HepG2 (cell line): ENCODE data around the gene G6PC3. TPM values are rescaled to one million over a fixed set of nuclear protein-coding genes. Genes with fewer than 3 reads are reported as not detected.

Experiments used
- ATAC-seq: fragments of 200-7000 bp; cut with Tn5 transposase; 3 replicates; pipeline ENCODE4 v1.9.1; 2020; ENCODE audit warnings: mild to moderate bottlenecking, moderate library complexity
- BruUV-seq: library from RNA; stranded (reverse); fragments of 400-500 nt; replicated peaks from 2 replicates; lab custom pipeline; 2021; lab: Mats Ljungman, UMichigan
- CTCF ChIA-PET: fragments of 300-600 bp; formaldehyde crosslinking; extraction: SDS; loops from one replicate; lab custom pipeline; 2021; ENCODE audit warnings: low total read pairs, inconsistent platforms, low intra/inter-chr PET ratio; lab: Yijun Ruan, JAX
- POLR2A ChIA-PET: fragments of 350-600 bp; sonication (Branson Sonifier 250); formaldehyde crosslinking; loops from one replicate; lab custom pipeline; 2020; ENCODE audit warnings: antibody characterized with exemption, inconsistent platforms; lab: Yijun Ruan, JAX
- DNase-seq: peaks from one replicate; pipeline ENCODE4 v3.0.0-alpha.2; 2015; ENCODE audit warnings: low spot score
- FAIRE-seq: peaks from 3 replicates; lab custom pipeline; 2011; peaks lifted over from hg19 to GRCh38; lab: Jason Lieb, UNC
- H2AFZ ChIP-seq: one replicate; pipeline ENCODE4 v1.6.1; 2011; ENCODE audit warnings: low read length, inconsistent platforms
- H3K27ac ChIP-seq: fragments of 300-600 bp; 3 replicates; pipeline ENCODE4 v1.8.0; 2011; ENCODE audit warnings: mixed run types, mild to moderate bottlenecking, mixed read lengths, low read length, inconsistent platforms; ENCODE audit not compliant: insufficient read depth; ENCODE audit errors: extremely low read length
- H3K27me3 ChIP-seq, 2 experiments: fragments of 200-600 bp in 1 of 2; 2 replicates in 1 of 2; 3 replicates in 1 of 2; pipeline versions ENCODE4 v1.6.0 to v1.8.0; 2011; ENCODE audit warnings: low read length in 2 of 2, mild to moderate bottlenecking in 2 of 2, moderate library complexity in 2 of 2, inconsistent platforms in 1 of 2; ENCODE audit not compliant: insufficient read depth in 2 of 2, control insufficient read depth in 1 of 2
- H3K36me3 ChIP-seq, 2 experiments: fragments of 200-600 bp in 1 of 2; replicated peaks in 1 of 2; 2 replicates in 1 of 2; 3 replicates in 1 of 2; pipeline versions ENCODE4 v1.5.1 to v1.8.0; 2011; ENCODE audit warnings: low read length in 2 of 2, inconsistent platforms in 1 of 2; ENCODE audit not compliant: insufficient read depth in 2 of 2, control insufficient read depth in 1 of 2
- H3K4me1 ChIP-seq: 2 replicates; pipeline ENCODE4 v1.5.1; 2012; ENCODE audit warnings: low read length, inconsistent platforms; ENCODE audit not compliant: insufficient read depth
- H3K4me2 ChIP-seq: 2 replicates; pipeline ENCODE4 v1.6.0; 2011; ENCODE audit warnings: low read depth, low read length, inconsistent platforms
- H3K4me3 ChIP-seq, 3 experiments: fragments of 200-600 bp in 1 of 3; sonication (generic), shearing (Covaris generic) in 1 of 3; replicated peaks in 1 of 3; 2 replicates each; pipeline ENCODE4 v1.5.1; 2011 to 2016; ENCODE audit warnings: low read length in 3 of 3, inconsistent platforms in 2 of 3, low read depth in 2 of 3, mild to moderate bottlenecking in 2 of 3, control low read depth in 1 of 3, mixed read lengths in 1 of 3; ENCODE audit not compliant: insufficient read depth in 1 of 3
- H3K79me2 ChIP-seq: one replicate; pipeline ENCODE4 v1.6.1; 2011; ENCODE audit warnings: low read length, inconsistent platforms; ENCODE audit not compliant: insufficient read depth
- H3K9ac ChIP-seq: 2 replicates; pipeline ENCODE4 v1.6.0; 2011; ENCODE audit warnings: mild to moderate bottlenecking, low read depth, low read length, inconsistent platforms; ENCODE audit not compliant: insufficient read depth
- H3K9me3 ChIP-seq: 2 replicates; pipeline ENCODE4 v1.5.1; 2012; ENCODE audit warnings: mild to moderate bottlenecking, low read length
- H4K20me1 ChIP-seq: 2 replicates; pipeline ENCODE4 v1.6.0; 2011; ENCODE audit warnings: inconsistent platforms, mild to moderate bottlenecking, low read length, moderate library complexity; ENCODE audit not compliant: insufficient read depth
- ELF3 ChIP-seq: IDR thresholded peaks from 2 replicates; pipeline ENCODE4 v1.6.1; 2016; ENCODE audit warnings: missing genetic modification reagents, missing compliant biosample characterization
- FOSL2 ChIP-seq: sonication (generic); formaldehyde crosslinking; IDR thresholded peaks from 2 replicates; pipeline ENCODE4 v1.4.0; 2020; ENCODE audit warnings: missing genetic modification reagents
- FOXJ3 ChIP-seq: sonication (generic); formaldehyde crosslinking; IDR thresholded peaks from 2 replicates; pipeline ENCODE4 v1.4.0; 2020; ENCODE audit warnings: missing genetic modification reagents, mild to moderate bottlenecking, borderline replicate concordance
- SIN3A ChIP-seq: IDR thresholded peaks from 2 replicates; pipeline ENCODE4 v1.6.1; 2011; ENCODE audit warnings: low read depth, mild to moderate bottlenecking, control low read depth, low read length, borderline replicate concordance
- SMYD3 ChIP-seq: sonication (generic); formaldehyde crosslinking; IDR thresholded peaks from 2 replicates; pipeline ENCODE4 v1.8.1; 2023; ENCODE audit warnings: mild to moderate bottlenecking, missing genetic modification reagents
- TP53 ChIP-seq: sonication (generic); formaldehyde crosslinking; conservative IDR thresholded peaks from 2 replicates; pipeline ENCODE4 v1.4.0; 2020; ENCODE audit warnings: missing genetic modification reagents
- ZNF230 ChIP-seq: sonication (generic); formaldehyde crosslinking; IDR thresholded peaks from 2 replicates; pipeline ENCODE4 v1.4.0; 2020; ENCODE audit warnings: mild to moderate bottlenecking, missing genetic modification reagents
- ZNF496 ChIP-seq: sonication (generic); formaldehyde crosslinking; IDR thresholded peaks from 2 replicates; pipeline ENCODE4 v1.8.1; 2023; ENCODE audit warnings: mild to moderate bottlenecking, moderate library complexity, missing genetic modification reagents; ENCODE audit not compliant: insufficient replicate concordance
- ZNF501 ChIP-seq: sonication (generic); formaldehyde crosslinking; IDR thresholded peaks from 2 replicates; pipeline ENCODE4 v1.5.1; 2020; ENCODE audit warnings: mild to moderate bottlenecking, moderate library complexity, missing genetic modification reagents
- ZNF841 ChIP-seq: sonication (generic); formaldehyde crosslinking; IDR thresholded peaks from 2 replicates; pipeline ENCODE4 v1.8.1; 2023; ENCODE audit warnings: missing genetic modification reagents, borderline replicate concordance
- WGBS: methylation state at CpG from one replicate; pipeline ENCODE4 v1.1.6; 2017; ENCODE audit warnings: low lambda C conversion rate; 5-methylcytosine and 5-hydroxymethylcytosine counted together
- in situ Hi-C: cut with HindIII; loops from 2 replicates; pipeline ENCODE4 v1.10.0; 2017; ENCODE audit warnings: low pct_unique_long_range_greater_than_20kb; ENCODE audit not compliant: extremely low pct_ligation_motif_present
- intact Hi-C: fragments of 100-400 bp; cut with micrococcal nuclease; formaldehyde crosslinking; loops from one replicate; pipeline ENCODE4 v1.10.0; 2022; ENCODE audit not compliant: unreplicated experiment
- polyA plus RNA-seq, 8 experiments: library from polyadenylated mRNA; depleted of rRNA in 3 of 8; stranded (reverse) in 7 of 8; unstranded in 1 of 8; fragments of >200 nt; fragmentation: Illumina TruSeq in 4 of 8; extraction: Trizol in 4 of 8; gene quantifications; 2 replicates each; pipeline versions ENCODE4 v1.2.1 to v1.2.3, GENCODE V29; 2011 to 2016; ENCODE audit warnings: low read depth in 4 of 8, missing spikeins in 1 of 8, mixed read lengths in 1 of 8; ENCODE audit not compliant: insufficient read depth in 1 of 8
- total RNA-seq, 5 experiments: library from RNA; depleted of rRNA; stranded (reverse); fragments of >200 nt; fragmentation: Illumina TruSeq; extraction: Trizol; gene quantifications; 2 replicates each; pipeline ENCODE4 v1.2.3, GENCODE V29; 2016; ENCODE audit warnings: low read depth in 1 of 5
- TF ChIP-seq, protein P1 (sequence below): sonication (generic); formaldehyde crosslinking; IDR thresholded peaks from 2 replicates; pipeline ENCODE4 v1.4.0; 2020; ENCODE audit warnings: low read depth, mild to moderate bottlenecking, missing genetic modification reagents

The G6PC3 gene
- total and polyA plus RNA-seq, 2 of the 13 experiments (the other 11 are each of a cell fraction or from before 2014, with no cell fraction given) = 38.5 to 75.8 TPM

DNA sequence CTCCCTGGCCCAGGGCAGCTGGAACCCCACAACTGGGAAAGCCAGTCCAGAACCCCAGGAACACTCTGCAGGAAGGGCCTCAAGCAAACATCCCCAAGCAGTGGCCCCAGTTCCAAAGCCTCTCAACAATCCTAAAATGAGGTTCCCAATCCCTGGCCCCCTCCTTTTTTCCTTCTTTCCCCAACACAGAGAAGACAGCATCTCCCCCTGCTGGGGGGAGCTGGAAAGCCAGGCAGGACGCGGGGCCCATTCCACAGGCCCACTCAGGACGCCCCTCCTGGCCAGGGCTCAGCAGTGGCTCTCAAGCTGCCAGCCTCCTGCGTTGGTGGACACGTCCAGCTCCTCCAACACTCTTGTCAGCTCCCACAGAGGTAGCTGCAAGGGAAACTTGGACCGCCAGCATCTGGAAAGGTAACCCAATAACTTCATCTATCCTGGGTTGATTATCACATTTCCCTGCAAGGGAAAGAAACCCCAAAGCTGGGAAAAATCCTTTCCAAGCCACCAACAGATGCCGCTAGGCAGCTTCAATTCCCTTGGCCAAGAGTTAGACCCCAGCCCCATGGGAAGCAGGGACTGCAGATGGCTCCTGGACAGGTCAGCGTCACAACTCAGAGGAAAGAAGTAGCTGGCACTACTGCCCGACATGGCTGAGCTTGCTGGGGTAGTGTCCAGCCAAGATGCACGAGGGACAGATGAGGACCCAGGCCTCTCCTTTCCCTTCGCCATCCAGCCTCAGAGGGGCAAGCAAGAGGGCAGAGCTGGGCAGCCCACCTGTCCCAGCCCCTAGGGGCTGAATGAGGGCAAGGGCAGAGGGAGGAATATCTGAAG, 45.3 kb downstream of the G6PC3 start (continued):
- TF ChIP-seq FOXJ3 (CRISPR knock-in tag) (no peak), ZNF841 (CRISPR knock-in tag) (no peak), SMYD3 (CRISPR knock-in tag) (no peak), ZNF496 (CRISPR knock-in tag) (no peak), TP53 (CRISPR knock-in tag) (no peak), ELF3 (CRISPR knock-in tag) (no peak), ZNF501 (CRISPR knock-in tag) (0 out of 2 replicates have a peak, but pooled peaks have one; percentile 50)
- TF ChIP-seq, protein P1, sequence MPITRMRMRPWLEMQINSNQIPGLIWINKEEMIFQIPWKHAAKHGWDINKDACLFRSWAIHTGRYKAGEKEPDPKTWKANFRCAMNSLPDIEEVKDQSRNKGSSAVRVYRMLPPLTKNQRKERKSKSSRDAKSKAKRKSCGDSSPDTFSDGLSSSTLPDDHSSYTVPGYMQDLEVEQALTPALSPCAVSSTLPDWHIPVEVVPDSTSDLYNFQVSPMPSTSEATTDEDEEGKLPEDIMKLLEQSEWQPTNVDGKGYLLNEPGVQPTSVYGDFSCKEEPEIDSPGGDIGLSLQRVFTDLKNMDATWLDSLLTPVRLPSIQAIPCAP = no peak

DNA sequence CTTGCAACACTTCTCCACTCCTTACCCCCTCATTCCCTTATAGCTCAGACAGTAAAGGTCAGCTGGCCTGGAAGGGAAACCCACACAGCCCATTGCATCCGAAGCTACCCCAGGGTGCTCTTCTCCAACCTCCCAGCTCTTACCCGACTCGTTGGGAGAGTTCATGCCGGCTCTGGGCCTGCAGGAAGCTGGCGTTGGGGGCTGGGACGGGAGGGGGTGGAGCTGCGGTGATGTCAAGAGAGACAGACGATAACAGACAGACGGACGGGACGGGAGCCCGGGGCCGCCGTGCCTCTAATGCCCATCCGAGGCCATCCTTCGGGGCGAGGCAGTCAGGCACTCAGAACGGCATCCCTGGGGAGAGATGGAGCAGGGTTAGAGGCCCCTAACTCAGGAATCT, 46.8 kb downstream of the G6PC3 start:
- CTCF ChIA-PET = interaction anchor here (3.4 kb wide), 1 partner anchor 33 kb away, joined by 80 read pairs; no protein-coding TSS in a partner anchor
- H3K4me3 ChIP-seq = no peak overlapping the region
- no peaks in the 10 kb centered on the region for H3K9me3 ChIP-seq
- H3K27me3 ChIP-seq = peaks cover 2 to 3% of the 10 kb centered on the region in 2 experiments; a peak in 2 of 5 replicates
- 79% methylated on average over 18 of the region's 18 CpGs for WGBS
- DNase-seq = no peak
- H2AFZ ChIP-seq = no peak overlapping the region
- peaks cover 49% of the 10 kb centered on the region for H3K4me1 ChIP-seq
- no peak overlapping the region for H3K27ac ChIP-seq
- H3K4me2 ChIP-seq = no peak overlapping the region
- FAIRE-seq = no peak
- peaks cover 36% of the 10 kb centered on the region; the same call in 1 of the 2 replicates for H4K20me1 ChIP-seq
- no peak overlapping the region for H3K9ac ChIP-seq
- no TSS peak for BruUV-seq
- intact Hi-C loops (no loop called here), in situ Hi-C loops (no loop called here)
- POLR2A ChIA-PET = interaction anchor here (0.7 to 1.7 kb wide), 4 partner anchors 8 to 45 kb away, joined by 3 to 7 read pairs (median 3); no protein-coding TSS in a partner anchor
- no peak for ATAC-seq
- peaks cover under 1% of the 10 kb centered on the region for H3K79me2 ChIP-seq
- TF ChIP-seq ZNF230 (CRISPR knock-in tag) (no peak), SIN3A (no peak), FOSL2 (CRISPR knock-in tag) (no peak)
- no peaks in the 10 kb centered on the region; a peak in 2 of 5 replicates for H3K36me3 ChIP-seq
